ENCODE data around the gene CENPX.

Gene CENPX

DNA sequence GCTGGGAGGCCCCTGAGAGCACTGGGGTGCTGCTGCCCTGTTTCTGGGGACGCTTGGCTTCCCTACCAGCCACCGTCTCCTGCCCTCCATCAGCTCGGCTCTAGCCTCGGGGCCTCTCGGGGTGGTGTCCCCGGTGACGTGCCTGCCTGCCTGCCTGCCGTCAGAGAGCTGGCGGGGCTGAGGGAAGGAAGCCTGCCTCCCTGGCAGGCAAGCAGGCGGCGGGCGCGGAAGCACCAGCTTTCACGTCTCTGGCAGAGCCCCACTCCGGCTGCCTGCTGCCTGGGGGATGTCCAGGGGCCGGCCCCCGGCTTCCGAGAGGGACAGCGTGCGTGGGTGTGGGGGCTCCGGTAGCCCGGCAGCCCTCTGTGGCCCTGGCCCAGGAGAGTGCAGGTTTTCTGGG is 9.3 kb downstream of the CENPX start:
- TF ChIP-seq, protein P1, sequence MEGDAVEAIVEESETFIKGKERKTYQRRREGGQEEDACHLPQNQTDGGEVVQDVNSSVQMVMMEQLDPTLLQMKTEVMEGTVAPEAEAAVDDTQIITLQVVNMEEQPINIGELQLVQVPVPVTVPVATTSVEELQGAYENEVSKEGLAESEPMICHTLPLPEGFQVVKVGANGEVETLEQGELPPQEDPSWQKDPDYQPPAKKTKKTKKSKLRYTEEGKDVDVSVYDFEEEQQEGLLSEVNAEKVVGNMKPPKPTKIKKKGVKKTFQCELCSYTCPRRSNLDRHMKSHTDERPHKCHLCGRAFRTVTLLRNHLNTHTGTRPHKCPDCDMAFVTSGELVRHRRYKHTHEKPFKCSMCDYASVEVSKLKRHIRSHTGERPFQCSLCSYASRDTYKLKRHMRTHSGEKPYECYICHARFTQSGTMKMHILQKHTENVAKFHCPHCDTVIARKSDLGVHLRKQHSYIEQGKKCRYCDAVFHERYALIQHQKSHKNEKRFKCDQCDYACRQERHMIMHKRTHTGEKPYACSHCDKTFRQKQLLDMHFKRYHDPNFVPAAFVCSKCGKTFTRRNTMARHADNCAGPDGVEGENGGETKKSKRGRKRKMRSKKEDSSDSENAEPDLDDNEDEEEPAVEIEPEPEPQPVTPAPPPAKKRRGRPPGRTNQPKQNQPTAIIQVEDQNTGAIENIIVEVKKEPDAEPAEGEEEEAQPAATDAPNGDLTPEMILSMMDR (IDR thresholded peaks at IDR 0.05) = no peak

GRCh38 chr17:82012640-82013295 is 9.9 kb downstream of the CENPX start:
- TF ChIP-seq, protein P1 (IDR thresholded peaks at IDR 0.05) = no peak

GRCh38 chr17:82012261-82012639 is 10.4 kb downstream of the CENPX start:
- TF ChIP-seq, protein P1 (IDR thresholded peaks at IDR 0.05) = no peak

- TF ChIP-seq, protein P1 (IDR thresholded peaks at IDR 0.05) = no peak
Observed at GRCh38 chr17:82011617-82012187, 11.0 kb downstream of the CENPX start.

DNA sequence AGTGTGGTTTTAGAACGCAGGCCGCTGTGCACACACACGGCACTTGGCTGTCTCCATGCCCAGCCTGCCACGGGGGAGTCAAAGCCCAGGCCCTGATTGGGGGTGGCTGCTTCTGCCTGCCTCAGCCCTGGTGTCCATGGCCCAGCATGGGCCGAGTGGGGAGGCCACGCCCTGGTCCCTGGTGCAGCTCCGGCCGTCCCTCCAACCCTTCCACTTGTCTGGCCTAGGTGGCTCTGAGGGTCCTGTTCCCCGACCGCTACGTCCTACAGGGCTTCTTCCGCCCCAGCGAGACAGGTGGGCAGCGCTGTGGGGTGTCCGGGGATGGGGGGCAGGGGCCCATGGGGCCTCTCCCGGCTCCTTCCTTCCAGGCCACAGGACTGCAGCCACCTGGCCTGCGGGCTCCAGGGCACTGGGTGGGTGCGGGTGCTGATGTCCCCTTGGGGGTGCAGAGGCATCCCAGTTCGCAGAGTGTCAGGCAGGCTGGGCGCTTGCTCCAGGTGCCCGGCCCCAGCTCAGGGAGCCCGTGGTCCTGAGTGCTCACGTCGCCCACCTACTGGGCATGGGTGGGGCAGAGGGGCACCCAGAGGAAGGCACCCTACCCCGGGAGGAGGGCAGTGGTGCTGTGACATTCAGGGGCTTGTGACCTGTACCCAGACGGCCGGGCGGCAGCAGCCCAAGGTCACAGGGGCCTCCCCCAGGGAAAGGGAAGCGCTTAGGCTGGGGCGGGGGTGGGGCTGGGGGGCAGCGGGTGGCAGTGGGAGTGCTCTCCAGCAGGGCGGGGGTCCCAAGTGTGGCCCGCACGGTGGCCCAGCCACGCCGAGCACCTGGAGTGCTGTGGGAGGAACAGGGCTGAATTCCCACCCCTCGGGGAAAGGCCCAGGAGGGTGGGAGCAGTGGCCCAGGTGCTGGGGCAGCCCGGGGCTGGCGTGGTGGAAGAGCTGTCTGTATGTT is 11.8 kb downstream of the CENPX start:
- TF ChIP-seq, protein P1 (IDR thresholded peaks at IDR 0.05) = no peak

GRCh38 chr17:82009413-82009812 is 13.3 kb downstream of the CENPX start:
- TF ChIP-seq, protein P1 (IDR thresholded peaks at IDR 0.05) = no peak

DNA sequence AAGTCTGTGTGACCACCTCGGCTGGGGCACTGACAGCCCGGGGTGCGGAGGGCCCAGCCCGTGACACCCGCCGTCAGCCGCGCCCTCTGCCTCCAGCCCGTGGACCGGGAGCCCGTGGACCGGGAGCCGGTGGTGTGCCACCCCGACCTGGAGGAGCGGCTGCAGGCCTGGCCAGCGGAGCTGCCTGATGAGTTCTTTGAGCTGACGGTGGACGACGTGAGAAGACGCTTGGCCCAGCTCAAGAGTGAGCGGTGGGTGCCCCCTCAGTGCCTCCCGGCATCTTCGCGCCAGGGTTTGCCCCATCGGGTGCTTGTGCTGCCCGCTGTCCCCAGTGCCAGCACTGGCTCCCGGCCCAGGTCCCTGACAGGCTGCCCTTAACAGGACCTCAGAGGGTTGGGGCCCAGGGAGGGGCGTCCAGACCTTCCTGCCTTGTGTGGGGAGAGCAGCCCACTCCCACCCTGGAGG is 13.7 kb downstream of the CENPX start:
- TF ChIP-seq, protein P1 (IDR thresholded peaks at IDR 0.05) = no peak

Data from LNCAP (cell line).